H9 (cell line): Measurements from ENCODE around the gene ABCB8. TPM values are rescaled to one million over a fixed set of nuclear protein-coding genes. Genes with fewer than 3 reads are reported as not detected.
"Not testable (repeated sequence)": the region's sequence is repeated elsewhere in the genome, so short reads cannot be mapped to it uniquely, and the experiment has no call there.

Experiments used
- DNase-seq: peaks from one replicate; pipeline ENCODE4 v3.0.0-alpha.2; 2017
- H2AFZ ChIP-seq: one replicate; pipeline ENCODE4 v1.6.1; 2013; ENCODE audit warnings: mild to moderate bottlenecking, low read length, control low read depth, moderate library complexity
- H2AK5ac ChIP-seq: 2 replicates; pipeline ENCODE4 v1.6.1; 2013; ENCODE audit warnings: low read length, control low read depth, mixed read lengths; ENCODE audit not compliant: insufficient read length
- H2BK120ac ChIP-seq: one replicate; pipeline ENCODE4 v1.6.1; 2013; ENCODE audit warnings: low read depth, mild to moderate bottlenecking, low read length, control low read depth, inconsistent platforms; ENCODE audit not compliant: poor library complexity, severe bottlenecking
- H2BK12ac ChIP-seq: 2 replicates; pipeline ENCODE4 v1.6.1; 2013; ENCODE audit warnings: low read length, control low read depth, mixed read lengths, low read depth; ENCODE audit not compliant: insufficient read length
- H2BK15ac ChIP-seq: 2 replicates; pipeline ENCODE4 v1.6.1; 2013; ENCODE audit warnings: low read depth, low read length, control low read depth
- H2BK20ac ChIP-seq: one replicate; pipeline ENCODE4 v1.6.1; 2013; ENCODE audit warnings: low read depth, mild to moderate bottlenecking, low read length, control low read depth, inconsistent platforms; ENCODE audit not compliant: poor library complexity, severe bottlenecking
- H2BK5ac ChIP-seq: 2 replicates; pipeline ENCODE4 v1.6.1; 2013; ENCODE audit warnings: low read length, control low read depth, mixed read lengths; ENCODE audit not compliant: insufficient read length
- H3K14ac ChIP-seq: 2 replicates; pipeline ENCODE4 v1.6.1; 2013; ENCODE audit warnings: low read length, control low read depth; ENCODE audit not compliant: insufficient read depth
- H3K18ac ChIP-seq: 2 replicates; pipeline ENCODE4 v1.6.1; 2013; ENCODE audit warnings: low read depth, mild to moderate bottlenecking, mixed read lengths, low read length, control low read depth; ENCODE audit not compliant: insufficient read length
- H3K23ac ChIP-seq: 2 replicates; pipeline ENCODE4 v1.6.1; 2013; ENCODE audit warnings: low read length, control low read depth, mixed read lengths, low read depth; ENCODE audit not compliant: insufficient read length
- H3K23me2 ChIP-seq: 2 replicates; pipeline ENCODE4 v1.6.1; 2013; ENCODE audit warnings: low read depth, mild to moderate bottlenecking, mixed read lengths, low read length, control low read depth; ENCODE audit not compliant: insufficient read length, poor library complexity, severe bottlenecking
- H3K27ac ChIP-seq: 2 replicates; pipeline ENCODE4 v1.5.1; 2013; ENCODE audit warnings: low read length, control low read depth, mixed read lengths, low read depth; ENCODE audit not compliant: insufficient read length
- H3K27me3 ChIP-seq: 2 replicates; pipeline ENCODE4 v1.6.1; 2013; ENCODE audit warnings: low read length, control low read depth, inconsistent platforms; ENCODE audit not compliant: insufficient read depth
- H3K4ac ChIP-seq: 2 replicates; pipeline ENCODE4 v1.6.1; 2013; ENCODE audit warnings: low read depth, mild to moderate bottlenecking, control low read depth, inconsistent platforms, low read length, moderate library complexity
- H3K4me1 ChIP-seq: 2 replicates; pipeline ENCODE4 v1.6.1; 2013; ENCODE audit warnings: low read length, control low read depth, inconsistent platforms; ENCODE audit not compliant: insufficient read depth
- H3K4me2 ChIP-seq: 2 replicates; pipeline ENCODE4 v1.6.1; 2013; ENCODE audit warnings: low read length, control low read depth, mixed read lengths; ENCODE audit not compliant: insufficient read length, insufficient read depth
- H3K56ac ChIP-seq: 2 replicates; pipeline ENCODE4 v1.6.1; 2013; ENCODE audit warnings: low read depth, mild to moderate bottlenecking, mixed read lengths, low read length, control low read depth; ENCODE audit not compliant: insufficient read length
- H3K79me1 ChIP-seq: 2 replicates; pipeline ENCODE4 v1.6.1; 2013; ENCODE audit warnings: low read depth, mild to moderate bottlenecking, moderate library complexity, low read length, control low read depth, inconsistent platforms; ENCODE audit not compliant: insufficient read depth, poor library complexity, severe bottlenecking
- H3K79me2 ChIP-seq: 2 replicates; pipeline ENCODE4 v1.6.1; 2013; ENCODE audit warnings: low read length, control low read depth, inconsistent platforms; ENCODE audit not compliant: insufficient read depth
- H3K9ac ChIP-seq: 2 replicates; pipeline ENCODE4 v1.6.1; 2013; ENCODE audit warnings: low read length, control low read depth, mixed read lengths; ENCODE audit not compliant: insufficient read length; ENCODE audit errors: extremely low read depth
- H3K9me3 ChIP-seq: one replicate; pipeline ENCODE4 v1.6.1; 2013; ENCODE audit warnings: low read depth, low read length, inconsistent platforms; ENCODE audit not compliant: control insufficient read depth
- H3T11ph ChIP-seq: one replicate; pipeline ENCODE4 v1.6.1; 2013; ENCODE audit warnings: mild to moderate bottlenecking, low read length, control low read depth, inconsistent platforms
- H4K20me1 ChIP-seq: one replicate; pipeline ENCODE4 v1.6.1; 2013; ENCODE audit not compliant: control insufficient read depth, insufficient read length, insufficient read depth
- H4K5ac ChIP-seq: 2 replicates; pipeline ENCODE4 v1.6.1; 2013; ENCODE audit warnings: low read depth, mild to moderate bottlenecking, mixed read lengths, low read length, control low read depth; ENCODE audit not compliant: insufficient read length
- H4K8ac ChIP-seq: replicated peaks from 2 replicates; pipeline ENCODE4 v1.6.1; 2013; ENCODE audit warnings: low read length, control low read depth, mixed read lengths, low read depth; ENCODE audit not compliant: insufficient read length
- H4K91ac ChIP-seq: 2 replicates; pipeline ENCODE4 v1.6.1; 2013; ENCODE audit warnings: low read depth, mild to moderate bottlenecking, moderate library complexity, mixed read lengths, low read length, control low read depth; ENCODE audit not compliant: insufficient read length
- H3K27ac Mint-ChIP-seq, 3 experiments: 2 replicates in 2 of 3; 3 replicates in 1 of 3; pipeline ENCODE4 v1.8.0; 2020 to 2021; ENCODE audit warnings: mixed read lengths in 3 of 3, mild to moderate bottlenecking in 1 of 3, moderate library complexity in 1 of 3
- H3K27me3 Mint-ChIP-seq: 2 replicates; pipeline ENCODE4 v1.8.0; 2021; ENCODE audit warnings: low read depth, mild to moderate bottlenecking, moderate library complexity, mixed read lengths
- H3K36me3 Mint-ChIP-seq, 3 experiments: 2 replicates in 2 of 3; 3 replicates in 1 of 3; pipeline ENCODE4 v1.8.0; 2020 to 2021; ENCODE audit warnings: low read depth in 3 of 3, mixed read lengths in 3 of 3; ENCODE audit not compliant: insufficient read depth in 1 of 3
- H3K4me1 Mint-ChIP-seq, 2 experiments: 2 replicates each; pipeline ENCODE4 v1.8.0; 2020; ENCODE audit warnings: mixed read lengths in 2 of 2
- H3K4me3 Mint-ChIP-seq, 2 experiments: 2 replicates in 1 of 2; 3 replicates in 1 of 2; pipeline ENCODE4 v1.8.0; 2020 to 2021; ENCODE audit warnings: mild to moderate bottlenecking in 2 of 2, mixed read lengths in 2 of 2, moderate library complexity in 1 of 2
- H3K9me3 Mint-ChIP-seq, 2 experiments: 2 replicates in 1 of 2; 3 replicates in 1 of 2; pipeline ENCODE4 v1.8.0; 2020; ENCODE audit warnings: mild to moderate bottlenecking in 2 of 2, mixed read lengths in 2 of 2, moderate library complexity in 1 of 2
- WGBS: extraction: QIAGEN DNeasy Blood & Tissue Kit; methylation state at CpG from one replicate; pipeline ENCODE4 v1.1.7; 2013; ENCODE audit warnings: missing lambda C conversion rate, low lambda C conversion rate, mixed read lengths; ENCODE audit not compliant: insufficient read length; ENCODE audit errors: extremely low coverage; 5-methylcytosine and 5-hydroxymethylcytosine counted together
- total RNA-seq: library from RNA; stranded (reverse); gene quantifications from 2 replicates; pipeline ENCODE4 v1.2.1, GENCODE V29; 2021
- TF ChIP-seq, protein P1 (sequence below): fragments of 200-600 bp; sonication (generic); conservative IDR thresholded peaks from 3 replicates; pipeline ENCODE4 v1.8.0; 2021; ENCODE audit warnings: antibody characterized with exemption, mild to moderate bottlenecking

ABCB8 gene
- total RNA-seq, 1 experiment from 2014 or later, result 22.1 TPM

DNA sequence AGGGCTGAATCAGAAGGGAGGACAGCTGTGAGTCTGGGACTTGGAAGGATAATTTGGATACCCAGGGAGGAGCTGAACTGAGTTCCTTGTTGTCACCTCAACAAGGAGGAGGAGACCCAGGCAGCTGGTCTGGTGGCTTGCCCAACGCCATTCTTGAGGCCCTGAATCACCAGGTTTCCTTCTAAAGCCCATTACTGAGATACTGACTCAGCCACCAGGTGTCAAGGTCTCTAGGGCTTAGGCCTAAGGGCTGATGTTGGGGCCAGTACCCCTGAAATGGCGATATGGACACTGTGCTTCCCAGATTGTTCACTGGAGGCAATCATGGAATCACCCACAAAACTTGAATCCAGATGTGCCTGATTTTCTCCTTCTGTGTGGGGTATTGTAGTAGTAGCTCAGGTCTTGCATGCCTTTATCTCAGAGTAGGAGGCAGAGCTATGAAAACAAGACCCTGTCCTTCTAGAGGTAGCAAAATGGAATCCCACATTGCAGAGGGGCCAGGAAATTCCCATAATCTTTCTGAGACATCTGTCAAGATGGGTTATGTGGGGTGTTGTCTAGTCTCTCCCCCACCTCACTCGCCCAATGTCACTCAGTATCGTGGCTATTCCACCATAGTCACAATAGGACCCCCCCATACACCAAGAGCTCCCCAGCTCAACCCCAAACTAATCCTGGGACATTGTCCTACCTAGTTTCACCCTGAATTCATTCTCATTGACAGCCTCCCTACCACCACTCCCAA lies 2.2 kb upstream of the ABCB8 start:
- H2BK20ac ChIP-seq, result no peak overlapping the region
- peak overlapping the region in 2 of 3 experiments; percentile 45 to 98; a peak in 3 of 7 replicates for H3K27ac Mint-ChIP-seq

DNA sequence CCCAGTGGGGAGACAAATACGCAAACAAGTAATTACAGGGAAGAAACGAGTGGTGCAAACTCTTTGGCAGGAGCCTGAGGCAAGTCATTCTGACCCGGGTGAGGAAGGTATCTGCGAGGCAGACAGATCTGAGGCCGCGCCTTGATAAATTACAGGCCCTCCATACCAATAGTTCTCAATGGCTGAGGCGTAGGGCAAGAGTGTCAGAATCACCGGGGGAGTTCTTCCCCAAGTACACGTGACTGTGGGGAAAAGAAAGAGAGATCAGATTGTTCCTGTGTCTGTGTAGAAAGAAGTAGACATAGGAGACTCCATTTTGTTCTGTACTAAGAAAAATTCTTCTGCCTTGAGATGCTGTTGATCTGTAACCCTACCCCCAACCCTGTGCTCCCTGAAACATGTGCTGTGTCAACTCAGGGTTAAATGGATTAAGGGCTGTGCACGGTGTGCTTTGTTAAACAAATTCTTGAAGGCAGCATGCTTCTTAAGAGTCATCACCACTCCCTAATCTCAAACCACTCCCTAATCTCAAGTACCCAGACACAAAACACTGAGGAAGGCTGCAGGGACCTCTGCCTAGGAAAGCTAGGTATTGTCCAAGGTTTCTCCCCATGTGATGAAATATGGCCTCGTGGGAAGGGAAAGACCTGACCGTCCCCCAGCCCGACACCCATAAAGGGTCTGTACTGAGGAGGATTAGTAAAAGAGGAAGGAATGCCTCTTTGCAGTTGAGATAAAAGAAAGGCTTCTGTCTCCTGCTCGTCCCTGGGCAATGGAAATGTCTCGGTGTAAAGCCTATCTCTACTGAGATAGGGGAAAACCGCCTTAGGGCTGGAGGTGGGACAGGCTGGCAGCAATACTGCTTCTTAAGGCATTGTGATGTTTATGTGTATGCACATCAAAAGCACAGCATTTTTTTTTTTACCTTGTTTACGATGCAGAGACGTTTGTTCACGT lies 1.2 kb upstream of the ABCB8 start:
- H3K79me2 ChIP-seq, H3K9ac ChIP-seq, H3K23ac ChIP-seq, H3K14ac ChIP-seq, H2BK12ac ChIP-seq, H3K9me3 Mint-ChIP-seq, H3K36me3 Mint-ChIP-seq, H2BK15ac ChIP-seq, H3K23me2 ChIP-seq, H2BK20ac ChIP-seq, H4K91ac ChIP-seq, H4K8ac ChIP-seq, H2AK5ac ChIP-seq, H3K27me3 ChIP-seq, H3K79me1 ChIP-seq, H3K56ac ChIP-seq, H3K4me1 ChIP-seq, H4K20me1 ChIP-seq, H4K5ac ChIP-seq, H3K4ac ChIP-seq, H3T11ph ChIP-seq, H2BK5ac ChIP-seq, H3K9me3 ChIP-seq, H2AFZ ChIP-seq, H3K27ac ChIP-seq: not testable (repeated sequence)
- Histone ChIP-seq H3K18ac (peak overlapping the region; percentile 16), H2BK120ac (peak overlapping the region; percentile 40), H3K4me2 (peak overlapping the region; percentile 59)
- Mint-ChIP-seq H3K4me3 (peak overlapping the region; percentile 87 to 90), H3K4me1 (peaks cover 22 to 34% of the 10 kb centered on the region in 2 experiments), H3K27me3 (peaks cover 31% of the 10 kb centered on the region), H3K27ac (peak overlapping the region in 2 of 3 experiments; percentile 96 to 98; a peak in 4 of 7 replicates)
- WGBS, result no CpG with 5 or more reads among the region's 19 CpGs
- peak; percentile 58 for DNase-seq

More for the DNA sequence above, 2.2 kb upstream of the ABCB8 start:
- TF ChIP-seq, protein P1, sequence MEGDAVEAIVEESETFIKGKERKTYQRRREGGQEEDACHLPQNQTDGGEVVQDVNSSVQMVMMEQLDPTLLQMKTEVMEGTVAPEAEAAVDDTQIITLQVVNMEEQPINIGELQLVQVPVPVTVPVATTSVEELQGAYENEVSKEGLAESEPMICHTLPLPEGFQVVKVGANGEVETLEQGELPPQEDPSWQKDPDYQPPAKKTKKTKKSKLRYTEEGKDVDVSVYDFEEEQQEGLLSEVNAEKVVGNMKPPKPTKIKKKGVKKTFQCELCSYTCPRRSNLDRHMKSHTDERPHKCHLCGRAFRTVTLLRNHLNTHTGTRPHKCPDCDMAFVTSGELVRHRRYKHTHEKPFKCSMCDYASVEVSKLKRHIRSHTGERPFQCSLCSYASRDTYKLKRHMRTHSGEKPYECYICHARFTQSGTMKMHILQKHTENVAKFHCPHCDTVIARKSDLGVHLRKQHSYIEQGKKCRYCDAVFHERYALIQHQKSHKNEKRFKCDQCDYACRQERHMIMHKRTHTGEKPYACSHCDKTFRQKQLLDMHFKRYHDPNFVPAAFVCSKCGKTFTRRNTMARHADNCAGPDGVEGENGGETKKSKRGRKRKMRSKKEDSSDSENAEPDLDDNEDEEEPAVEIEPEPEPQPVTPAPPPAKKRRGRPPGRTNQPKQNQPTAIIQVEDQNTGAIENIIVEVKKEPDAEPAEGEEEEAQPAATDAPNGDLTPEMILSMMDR, result no peak
- Histone ChIP-seq H3K79me2 (no peaks in the 10 kb centered on the region), H2BK12ac (no peak overlapping the region), H4K20me1 (no peaks in the 10 kb centered on the region), H4K8ac (no peak overlapping the region), H3K9ac (no peak overlapping the region), H3K27ac (no peak overlapping the region), H2BK15ac (no peak overlapping the region), H2AK5ac (no peak overlapping the region), H4K91ac (no peak overlapping the region), H3K23ac (no peak overlapping the region), H2BK120ac (peak overlapping the region; percentile 40), H2AFZ (no peak overlapping the region), H3K79me1 (no peaks in the 10 kb centered on the region), H3K4ac (no peak overlapping the region), H3K18ac (no peak overlapping the region), H3K4me2 (no peak overlapping the region), H3K9me3 (no peaks in the 10 kb centered on the region), H3T11ph (no peak overlapping the region), H3K27me3 (no peaks in the 10 kb centered on the region), H3K14ac (no peak overlapping the region), H2BK5ac (no peak overlapping the region), H3K23me2 (peaks cover 6% of the 10 kb centered on the region), H4K5ac (no peak overlapping the region), H3K4me1 (peaks cover 2% of the 10 kb centered on the region; the same call in 1 of the 2 replicates), H3K56ac (no peak overlapping the region)
- no peaks in the 10 kb centered on the region; a peak in 1 of 7 replicates for H3K36me3 Mint-ChIP-seq
- no CpG with 5 or more reads among the region's 4 CpGs for WGBS
- no peak overlapping the region; a peak in 1 of 5 replicates for H3K4me3 Mint-ChIP-seq
- peaks cover 39% of the 10 kb centered on the region for H3K27me3 Mint-ChIP-seq
- no peaks in the 10 kb centered on the region; a peak in 1 of 5 replicates for H3K9me3 Mint-ChIP-seq
- peaks cover 23 to 39% of the 10 kb centered on the region in 2 experiments for H3K4me1 Mint-ChIP-seq
- no peak for DNase-seq
